Glomerular endothelial cell (primary cell): ENCODE data around the gene NECTIN2. TPM values are rescaled to one million over a fixed set of nuclear protein-coding genes. Genes with fewer than 3 reads are reported as not detected.
"Not testable (repeated sequence)": the region's sequence is repeated elsewhere in the genome, so short reads cannot be mapped to it uniquely, and the experiment has no call there.

Experiments used
- DNase-seq: peaks from one replicate; pipeline ENCODE4 v3.0.0-alpha.2; 2011; ENCODE audit warnings: low read depth, low spot score; ENCODE audit errors: extremely low read depth
- total RNA-seq: library from RNA; depleted of rRNA; stranded (reverse); fragments of >200 nt; gene quantifications from 2 replicates; pipeline ENCODE4 v1.2.3, GENCODE V29; 2015

NECTIN2 gene
- total RNA-seq, 1 donor from 2014 or later = 342 TPM

DNA sequence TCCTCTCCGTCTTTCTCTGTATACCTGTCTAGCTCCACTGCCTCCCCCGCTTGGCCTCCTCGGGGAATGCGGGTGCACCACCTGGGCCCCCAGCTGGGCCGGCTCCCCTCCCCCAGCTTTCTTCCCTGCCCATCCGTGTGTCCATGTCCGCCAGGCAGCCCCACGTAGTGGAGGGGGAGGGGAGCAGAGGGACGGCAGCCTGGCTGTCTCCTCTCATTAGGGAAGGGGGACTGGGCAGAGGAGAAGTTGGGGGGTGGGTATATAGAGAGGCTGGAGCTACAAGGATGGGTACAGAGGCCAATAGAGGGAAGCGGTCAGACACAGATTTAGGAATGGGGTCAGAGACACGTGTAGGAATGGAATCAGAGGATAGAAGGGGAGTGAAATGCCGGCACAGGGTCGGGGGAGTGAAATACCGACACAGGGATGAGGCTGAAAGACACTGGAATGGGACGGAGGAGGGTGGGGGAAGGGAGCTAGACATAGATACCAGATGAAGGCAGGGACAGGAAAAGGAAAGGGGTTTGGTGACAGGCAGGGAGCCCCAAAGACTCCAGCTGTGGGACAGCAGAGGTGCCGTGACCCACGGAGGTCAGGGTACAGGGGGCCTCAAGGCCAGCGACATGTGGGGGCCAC is 2.8 kb downstream of the NECTIN2 start:
- no peak for DNase-seq

DNA sequence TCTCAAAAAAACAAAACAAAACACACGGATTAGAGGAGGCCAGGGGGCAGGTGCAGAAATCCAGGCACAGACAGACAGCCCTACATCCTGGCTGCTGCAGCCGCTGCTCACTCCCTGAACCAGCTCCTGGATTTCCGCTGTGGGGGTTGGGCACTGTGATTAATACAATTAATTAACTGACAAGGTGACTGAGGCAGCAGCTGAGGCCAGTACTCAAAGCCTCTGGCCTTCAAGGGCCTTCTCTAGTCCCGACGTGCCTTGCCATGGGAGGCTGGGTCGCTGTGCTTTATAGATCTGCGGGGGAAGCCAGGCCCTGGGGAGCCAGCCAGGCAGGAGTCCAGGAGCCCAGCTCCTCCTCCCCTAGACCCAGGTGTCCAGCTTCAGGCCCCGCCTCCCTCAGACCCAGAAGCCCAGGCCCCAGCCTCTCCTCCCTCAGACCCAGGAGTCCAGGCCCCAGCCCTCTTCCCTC is 4.6 kb downstream of the NECTIN2 start:
- no peak for DNase-seq

DNA sequence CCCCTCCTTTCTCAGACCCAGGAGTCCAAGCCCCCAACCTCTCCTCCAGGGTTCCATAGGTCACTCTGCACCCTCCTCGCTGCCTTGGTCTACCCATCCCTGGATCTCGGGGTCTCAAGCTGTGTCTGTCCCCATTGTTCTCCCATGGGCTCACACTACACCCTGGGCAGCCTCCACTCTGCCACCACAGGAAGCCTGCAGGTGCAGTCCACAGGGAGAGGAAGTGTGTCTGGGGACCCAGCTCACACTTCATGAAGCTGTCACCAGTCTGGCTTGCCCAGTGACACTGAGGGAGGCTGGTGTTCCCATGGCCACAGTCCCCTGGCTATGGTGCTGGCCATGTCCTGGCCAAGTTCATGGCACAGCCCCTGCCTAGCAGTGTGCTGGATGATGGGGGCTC is 5.3 kb downstream of the NECTIN2 start:
- no peak for DNase-seq

DNA sequence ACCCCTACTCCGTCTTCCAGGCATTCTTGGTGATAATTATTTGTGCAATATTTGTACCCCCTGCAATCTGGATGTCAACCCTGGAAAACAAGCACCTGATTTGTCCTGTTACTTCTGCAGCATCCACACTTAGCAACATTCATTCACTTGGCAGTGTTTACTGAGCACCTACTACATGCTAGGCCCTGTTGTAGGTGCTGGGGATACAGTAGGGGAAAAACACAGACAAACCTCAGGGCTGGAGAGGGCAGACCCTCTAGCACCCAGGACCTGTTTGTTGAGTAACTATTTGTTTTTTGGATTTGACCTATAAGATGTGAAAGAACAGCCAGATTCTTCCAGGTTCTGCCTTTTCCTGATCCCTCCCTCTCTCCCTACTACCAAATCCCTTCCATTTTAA is 9.5 kb downstream of the NECTIN2 start:
- DNase-seq = no peak

DNA sequence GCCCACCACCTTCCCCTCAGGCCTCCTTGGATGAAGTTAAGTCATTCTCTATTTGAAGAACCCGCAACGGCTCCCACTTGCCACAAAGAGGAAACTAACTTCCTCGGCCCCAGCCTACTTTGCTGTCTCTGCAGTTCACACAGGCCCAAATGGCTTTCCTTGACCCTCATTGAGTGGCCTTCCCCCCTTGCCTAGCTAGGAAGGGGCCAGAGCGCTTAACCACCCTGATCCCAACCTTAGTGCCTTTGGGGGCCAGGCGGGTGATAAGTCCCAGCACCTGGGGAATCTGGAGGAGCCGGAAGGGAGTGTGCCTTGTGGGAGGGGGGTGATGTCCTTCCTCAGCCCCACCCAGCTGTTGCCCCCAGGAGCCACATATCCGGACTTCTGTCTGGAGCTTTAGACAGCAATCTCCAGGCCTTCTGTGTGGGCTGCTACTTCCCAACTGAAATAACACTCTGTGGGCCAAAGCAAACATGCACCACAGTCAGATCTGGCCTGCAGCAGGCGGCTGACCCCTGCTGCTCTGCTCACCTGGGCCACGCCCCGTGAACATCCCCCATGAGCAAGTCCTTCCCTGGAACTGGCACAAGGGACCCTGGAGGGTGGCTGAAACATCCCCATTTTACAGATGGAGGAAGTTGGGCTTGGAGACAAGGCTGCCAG is 10.5 kb downstream of the NECTIN2 start:
- DNase-seq = no peak

DNA sequence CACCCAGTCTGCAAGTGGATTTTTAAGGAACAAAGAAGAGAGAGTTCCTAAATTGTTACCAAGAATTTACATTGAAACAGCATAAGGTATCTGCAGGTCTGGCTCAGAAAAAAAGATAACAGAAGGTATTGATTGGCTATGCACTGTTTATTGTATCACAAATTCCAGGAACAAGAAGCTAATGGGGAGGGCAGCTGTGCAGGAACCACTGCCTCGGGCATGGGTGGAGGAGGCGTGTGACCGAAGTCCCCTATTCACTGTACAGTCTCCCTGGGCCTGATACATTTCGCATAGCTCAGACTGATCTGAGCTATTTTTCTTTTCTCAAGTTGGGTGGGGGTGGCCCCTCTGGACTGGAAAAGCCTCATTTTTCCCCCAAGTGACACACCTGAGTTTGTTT is 11.7 kb downstream of the NECTIN2 start:
- no peak for DNase-seq

DNA sequence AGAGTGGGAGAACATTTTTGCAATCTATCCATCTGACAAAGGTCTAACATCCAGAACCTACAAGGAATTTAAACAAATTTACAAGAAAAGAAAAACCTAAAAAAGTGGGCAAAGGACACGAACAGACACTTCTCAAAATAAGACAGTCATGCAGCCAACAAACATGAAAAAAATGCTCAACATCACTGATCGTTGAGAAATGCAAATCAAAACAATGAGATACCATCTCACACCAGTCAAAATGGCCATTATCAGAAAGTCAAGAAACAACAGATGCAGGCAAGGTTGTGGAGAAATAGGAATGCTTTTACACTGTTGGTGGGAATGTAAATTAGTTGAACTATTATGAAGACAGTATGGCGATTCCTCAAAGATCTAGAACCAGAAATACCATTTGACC is 15.5 kb downstream of the NECTIN2 start:
- DNase-seq = not testable (repeated sequence)

DNA sequence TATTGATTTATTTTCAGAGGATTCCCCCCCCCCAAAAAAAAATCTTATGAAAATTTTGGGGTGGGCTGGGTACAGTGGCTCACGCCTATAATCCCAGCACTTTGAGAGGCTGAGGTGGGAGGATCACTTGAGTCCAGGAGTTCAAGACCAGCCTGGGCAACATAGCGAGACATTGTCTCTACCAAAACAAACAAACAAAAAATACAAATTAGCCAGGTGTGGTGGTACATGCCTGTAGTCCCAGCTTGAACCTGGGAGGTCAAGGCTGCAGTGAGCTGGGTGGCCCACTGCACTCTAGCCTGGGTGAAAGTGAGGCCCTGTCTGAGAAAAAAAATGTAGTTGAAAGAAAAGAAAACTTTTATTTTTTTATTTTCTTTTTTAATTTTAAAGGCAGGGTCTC is 17.9 kb downstream of the NECTIN2 start:
- no peak for DNase-seq

DNA sequence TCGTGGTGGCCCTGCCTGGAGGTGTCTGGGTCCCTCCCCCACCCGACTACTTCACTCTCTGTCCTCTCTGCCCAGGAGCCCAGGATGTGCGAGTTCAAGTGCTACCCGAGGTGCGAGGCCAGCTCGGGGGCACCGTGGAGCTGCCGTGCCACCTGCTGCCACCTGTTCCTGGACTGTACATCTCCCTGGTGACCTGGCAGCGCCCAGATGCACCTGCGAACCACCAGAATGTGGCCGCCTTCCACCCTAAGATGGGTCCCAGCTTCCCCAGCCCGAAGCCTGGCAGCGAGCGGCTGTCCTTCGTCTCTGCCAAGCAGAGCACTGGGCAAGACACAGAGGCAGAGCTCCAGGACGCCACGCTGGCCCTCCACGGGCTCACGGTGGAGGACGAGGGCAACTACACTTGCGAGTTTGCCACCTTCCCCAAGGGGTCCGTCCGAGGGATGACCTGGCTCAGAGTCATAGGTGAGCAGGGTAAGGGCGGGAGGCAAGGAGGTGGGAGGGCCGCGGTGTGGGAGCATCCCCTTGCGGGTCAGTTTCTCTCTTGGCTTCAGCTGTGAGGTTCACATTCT is 19.2 kb downstream of the NECTIN2 start:
- no peak for DNase-seq

DNA sequence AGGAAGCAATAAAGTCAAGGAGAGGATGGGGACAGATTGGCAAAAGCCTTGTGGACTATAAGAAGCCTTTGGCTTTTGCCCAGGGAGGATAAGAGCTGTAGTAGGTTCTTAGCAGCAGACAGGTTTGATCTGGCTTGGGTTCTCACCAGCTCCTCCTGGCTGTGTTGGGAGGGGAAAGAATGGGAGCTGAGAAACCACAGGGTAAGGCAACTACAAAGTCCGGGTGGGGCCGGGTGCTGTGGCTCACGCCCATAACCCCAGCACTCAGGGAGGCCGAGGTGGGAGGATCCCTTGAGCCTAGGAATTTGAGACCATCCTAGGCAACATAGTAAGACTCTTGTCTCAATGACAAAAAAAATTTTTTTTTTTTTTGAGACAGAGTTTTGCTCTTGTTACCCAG is 20.6 kb downstream of the NECTIN2 start:
- DNase-seq = no peak

DNA sequence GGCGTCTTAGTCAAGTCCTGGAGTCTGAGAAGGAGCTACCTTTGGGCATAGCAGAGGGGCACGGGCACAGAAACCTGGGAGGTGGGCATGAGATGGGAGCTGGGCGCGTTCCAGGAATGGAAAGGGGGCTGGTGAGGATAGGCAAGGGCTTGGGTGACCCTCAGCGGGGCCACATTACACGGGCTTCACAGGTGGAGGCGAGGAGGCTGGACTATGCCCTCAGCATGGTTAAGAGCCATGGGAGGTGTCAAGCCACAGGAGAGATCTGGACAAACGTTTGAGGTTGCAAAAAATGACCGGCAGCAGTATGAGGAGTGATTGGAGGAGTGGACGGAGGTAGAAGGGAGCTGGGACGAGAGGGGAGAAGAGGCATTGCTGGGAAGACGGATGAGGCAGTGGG is 21.5 kb downstream of the NECTIN2 start:
- DNase-seq = no peak

DNA sequence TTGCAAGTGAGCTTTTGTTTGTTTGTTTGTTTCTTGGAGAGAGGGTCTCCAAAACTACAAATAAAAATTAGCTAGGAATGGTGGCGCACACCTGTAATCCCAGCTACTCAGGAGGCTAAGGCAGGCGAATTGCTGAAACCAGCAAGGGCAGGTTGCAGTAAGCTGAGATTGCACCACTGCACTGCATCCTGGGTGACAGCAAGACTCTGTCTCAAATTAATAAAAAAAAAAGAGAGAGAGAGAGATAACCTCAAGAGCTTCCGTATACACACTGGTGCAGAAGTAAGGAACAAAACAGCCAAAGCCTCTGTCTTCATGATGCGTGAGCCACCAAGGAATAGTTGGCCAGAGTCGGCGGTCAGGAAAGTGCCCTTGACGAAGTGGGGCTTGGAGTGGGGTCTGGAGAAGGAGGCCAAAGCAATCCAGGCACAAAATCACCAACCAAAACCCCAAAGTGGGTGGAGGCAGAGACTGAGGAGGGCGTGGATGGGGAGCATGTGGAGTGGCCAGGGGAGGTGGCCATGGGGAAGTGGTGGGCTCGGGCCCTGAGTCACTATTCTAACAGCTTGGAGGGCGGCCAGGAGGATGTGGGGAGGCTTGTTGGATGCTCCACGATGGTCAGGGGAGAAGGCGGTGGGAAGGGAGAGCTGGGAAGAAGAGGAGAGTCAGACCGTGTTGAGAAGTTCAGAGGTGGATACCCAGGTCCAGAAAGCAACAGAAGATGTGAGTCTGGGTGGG is 23.8 kb downstream of the NECTIN2 start:
- DNase-seq = no peak

DNA sequence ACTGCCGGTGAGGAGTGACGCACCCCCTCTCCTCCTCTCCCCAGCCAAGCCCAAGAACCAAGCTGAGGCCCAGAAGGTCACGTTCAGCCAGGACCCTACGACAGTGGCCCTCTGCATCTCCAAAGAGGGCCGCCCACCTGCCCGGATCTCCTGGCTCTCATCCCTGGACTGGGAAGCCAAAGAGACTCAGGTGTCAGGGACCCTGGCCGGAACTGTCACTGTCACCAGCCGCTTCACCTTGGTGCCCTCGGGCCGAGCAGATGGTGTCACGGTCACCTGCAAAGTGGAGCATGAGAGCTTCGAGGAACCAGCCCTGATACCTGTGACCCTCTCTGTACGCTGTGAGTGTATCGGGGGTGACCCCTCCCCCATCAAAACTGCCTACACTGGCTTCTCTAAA is 25.7 kb downstream of the NECTIN2 start:
- DNase-seq = no peak

DNA sequence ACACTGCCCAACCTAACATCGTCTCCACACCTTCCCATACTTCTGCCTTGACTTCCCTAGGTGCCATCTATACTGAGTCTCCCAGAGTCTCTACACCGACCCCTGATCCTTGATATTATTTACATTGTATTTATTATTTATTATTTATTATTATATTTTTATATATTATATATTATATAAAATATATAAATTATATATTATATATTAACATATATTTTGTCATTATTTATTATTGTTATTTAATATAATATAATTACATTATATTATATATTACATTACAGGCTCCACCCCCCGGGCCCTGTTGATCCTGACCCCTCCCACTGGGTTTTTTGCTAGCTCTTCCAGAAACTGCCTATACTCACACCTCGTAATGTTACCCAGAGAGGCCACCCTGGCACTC is 26.6 kb downstream of the NECTIN2 start:
- DNase-seq = no peak

DNA sequence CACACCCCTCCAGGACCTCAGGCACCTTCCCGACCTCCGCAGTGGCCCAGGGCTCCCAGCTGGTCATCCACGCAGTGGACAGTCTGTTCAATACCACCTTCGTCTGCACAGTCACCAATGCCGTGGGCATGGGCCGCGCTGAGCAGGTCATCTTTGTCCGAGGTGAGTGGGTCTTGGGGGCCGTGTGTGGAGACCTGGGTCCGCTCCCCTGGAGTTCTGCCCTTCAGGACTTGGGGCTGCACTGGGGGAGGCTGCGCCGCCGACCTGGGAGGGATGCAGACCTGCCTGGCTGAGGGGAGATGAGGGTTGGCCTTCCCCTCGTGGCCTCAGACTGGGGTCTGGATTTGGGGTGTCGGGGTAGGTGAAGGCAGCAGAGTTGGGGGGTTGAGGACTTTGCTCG is 28.2 kb downstream of the NECTIN2 start:
- no peak for DNase-seq

DNA sequence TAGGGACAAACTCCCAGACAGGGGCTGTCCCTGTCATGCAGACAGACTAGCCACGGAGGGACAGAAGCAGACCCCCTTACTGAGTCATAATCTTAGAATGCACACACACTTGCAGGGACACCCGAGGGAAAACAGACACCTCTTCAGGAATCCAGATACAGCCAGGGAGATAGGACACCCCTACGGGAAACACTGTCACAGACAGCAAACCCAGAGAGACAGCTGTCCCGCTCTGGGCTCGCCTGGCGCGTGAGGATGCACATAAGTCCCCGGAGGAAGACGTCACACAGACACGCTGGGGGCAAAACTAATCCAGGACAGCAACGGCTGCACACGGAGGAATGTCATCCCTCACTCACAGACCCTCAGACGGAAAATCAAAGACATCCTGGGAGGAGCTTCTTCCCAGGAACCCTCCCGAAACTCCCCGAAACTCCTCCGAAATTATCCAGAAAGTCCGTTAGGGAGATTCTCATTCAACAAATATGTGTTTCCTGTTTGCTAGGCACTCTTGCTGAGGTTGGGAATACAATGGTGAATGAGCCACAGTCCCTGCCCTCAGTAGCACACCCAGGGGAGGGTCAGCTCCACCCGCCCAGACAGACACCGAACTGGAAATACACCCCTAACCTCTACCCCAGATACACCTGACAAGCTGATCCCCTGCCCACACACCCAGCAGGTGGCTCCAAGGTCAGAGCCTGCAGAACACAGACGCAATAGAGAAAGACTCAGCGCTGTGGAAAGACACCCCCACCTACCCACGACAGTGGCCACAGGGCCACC is 29.8 kb downstream of the NECTIN2 start:
- DNase-seq = no peak

DNA sequence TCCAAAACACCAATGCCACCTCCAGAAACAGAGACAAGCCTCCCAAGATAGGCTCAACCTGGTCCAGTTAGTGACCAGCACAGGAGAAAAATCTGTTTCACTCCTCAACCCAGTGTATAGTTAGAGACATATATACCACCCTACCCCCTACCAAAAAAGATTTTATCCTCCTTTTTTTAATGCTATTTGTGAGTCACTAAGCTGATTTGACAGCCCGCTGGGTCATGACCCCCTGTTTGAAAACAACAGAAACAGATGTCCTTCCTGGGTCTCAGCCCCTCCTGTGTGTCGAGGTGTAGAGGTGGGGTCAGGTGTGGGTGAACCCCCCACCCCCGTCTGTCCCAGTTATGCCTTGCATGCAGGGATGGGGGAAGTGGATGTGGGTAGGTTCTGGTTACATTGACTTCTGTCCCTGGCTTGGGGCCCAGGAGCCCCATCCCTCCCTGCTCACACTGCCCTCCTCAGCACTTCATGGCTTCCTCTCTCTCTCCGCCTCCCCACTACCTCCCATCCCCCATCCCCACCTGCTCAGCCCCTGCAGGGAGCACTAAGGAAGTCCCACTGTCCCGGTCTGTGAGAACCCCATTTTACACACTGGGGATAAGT is 30.9 kb downstream of the NECTIN2 start:
- no peak for DNase-seq

DNA sequence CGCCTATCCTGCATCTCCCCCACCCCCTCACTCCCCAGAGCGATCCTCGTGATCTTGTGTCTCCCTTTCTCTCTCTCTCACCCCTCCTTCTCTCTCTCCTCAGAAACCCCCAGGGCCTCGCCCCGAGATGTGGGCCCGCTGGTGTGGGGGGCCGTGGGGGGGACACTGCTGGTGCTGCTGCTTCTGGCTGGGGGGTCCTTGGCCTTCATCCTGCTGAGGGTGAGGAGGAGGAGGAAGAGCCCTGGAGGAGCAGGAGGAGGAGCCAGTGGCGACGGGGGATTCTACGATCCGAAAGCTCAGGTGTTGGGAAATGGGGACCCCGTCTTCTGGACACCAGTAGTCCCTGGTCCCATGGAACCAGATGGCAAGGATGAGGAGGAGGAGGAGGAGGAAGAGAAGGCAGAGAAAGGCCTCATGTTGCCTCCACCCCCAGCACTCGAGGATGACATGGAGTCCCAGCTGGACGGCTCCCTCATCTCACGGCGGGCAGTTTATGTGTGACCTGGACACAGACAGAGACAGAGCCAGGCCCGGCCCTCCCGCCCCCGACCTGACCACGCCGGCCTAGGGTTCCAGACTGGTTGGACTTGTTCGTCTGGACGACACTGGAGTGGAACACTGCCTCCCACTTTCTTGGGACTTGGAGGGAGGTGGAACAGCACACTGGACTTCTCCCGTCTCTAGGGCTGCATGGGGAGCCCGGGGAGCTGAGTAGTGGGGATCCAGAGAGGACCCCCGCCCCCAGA is 32.2 kb downstream of the NECTIN2 start:
- DNase-seq = no peak

DNA sequence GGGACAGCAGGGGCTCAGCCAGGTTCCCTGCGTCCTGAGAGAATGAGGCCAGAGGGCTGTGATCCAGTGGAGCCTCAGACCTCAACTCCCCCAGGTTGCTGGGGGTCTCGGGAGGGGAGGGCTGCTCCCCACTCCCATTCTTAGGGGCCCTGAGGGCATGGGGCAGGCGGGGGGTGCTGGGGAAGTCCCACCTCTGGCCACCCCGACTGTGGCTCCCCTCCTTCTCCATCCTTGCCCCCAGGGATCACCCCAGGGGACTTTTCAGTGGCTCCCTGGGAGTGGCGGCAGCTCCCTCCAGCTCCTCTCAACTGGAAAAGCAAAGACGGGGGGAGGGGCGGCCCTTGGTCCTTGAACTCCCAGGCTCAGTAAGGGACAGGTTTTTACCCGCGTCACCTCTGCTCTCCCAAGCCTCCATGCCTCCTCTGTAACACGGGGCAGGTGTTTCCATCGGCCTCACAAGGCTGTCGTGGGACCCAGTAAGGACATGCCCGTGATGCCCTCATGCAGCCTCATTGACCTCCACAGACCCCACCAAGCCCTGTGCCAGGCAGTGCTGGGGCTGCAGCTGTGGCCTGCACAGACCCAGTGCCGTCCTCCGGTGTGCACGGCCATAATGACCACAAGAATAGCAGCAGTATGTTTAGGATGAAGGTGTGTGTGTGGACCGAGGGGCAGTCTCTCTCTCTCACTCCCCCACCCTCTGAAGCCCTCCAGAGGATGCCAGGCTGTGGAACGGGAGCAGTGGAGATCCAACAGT is 33.4 kb downstream of the NECTIN2 start:
- no peak for DNase-seq
